ENCODE data around the gene TTC7B.

GRCh38 chr14:90663140-90663539, 153.1 kb downstream of the TTC7B start:
- TF ChIP-seq EZH2 (IDR thresholded peaks at IDR 0.05; ENCODE audit: borderline replicate concordance, insufficient read depth, low read length, poor library complexity, severe bottlenecking) (no peak), TAF1 (IDR thresholded peaks at IDR 0.05; ENCODE audit: low read depth) (no peak), RAD21 (conservative IDR thresholded peaks at IDR 0.05) (no peak), POLR2AphosphoS5 (IDR thresholded peaks at IDR 0.05) (no peak), CTCF (IDR thresholded peaks at IDR 0.05; ENCODE audit: poor library complexity, severe bottlenecking) (no peak), EP300 (conservative IDR thresholded peaks at IDR 0.05; ENCODE audit: poor library complexity, severe bottlenecking) (no peak), REST (IDR thresholded peaks at IDR 0.05; ENCODE audit: borderline replicate concordance) (no peak), SMC3 (conservative IDR thresholded peaks at IDR 0.05; ENCODE audit: poor library complexity) (no peak), MXI1 (conservative IDR thresholded peaks at IDR 0.05; ENCODE audit: poor library complexity, severe bottlenecking) (no peak)
